Endothelial cell of umbilical vein (primary cell): ENCODE measurements around the gene GAP43. TPM values are rescaled to one million over a fixed set of nuclear protein-coding genes. Genes with fewer than 3 reads are reported as not detected.

Experiments
- BruUV-seq: library from RNA; stranded (reverse); fragments of 400-500 nt; replicated peaks from 2 replicates; lab custom pipeline; 2021; lab: Mats Ljungman, UMichigan
- CTCF ChIA-PET: fragments of 300-600, 350-600 bp; sonication (Branson Sonifier 250); formaldehyde crosslinking; loops from one replicate; lab custom pipeline; 2021; ENCODE audit warnings: antibody characterized with exemption, inconsistent platforms; lab: Charles Lee
- POLR2A ChIA-PET: fragments of 300-600, 350-600 bp; sonication (Branson Sonifier 250); formaldehyde crosslinking; loops from one replicate; lab custom pipeline; 2021; ENCODE audit warnings: antibody characterized with exemption, inconsistent platforms; lab: Charles Lee
- DNase-seq: peaks from one replicate; pipeline ENCODE4 v3.0.0-alpha.2; 2011; ENCODE audit warnings: low read depth, low spot score
- FAIRE-seq: peaks from 2 replicates; lab custom pipeline; 2011; peaks lifted over from hg19 to GRCh38; lab: Jason Lieb, UNC
- H2AFZ ChIP-seq: 2 replicates; pipeline ENCODE4 v1.6.0; 2012; ENCODE audit warnings: low read depth, low read length, control low read depth, inconsistent platforms
- H3K27ac ChIP-seq: 2 replicates; pipeline ENCODE4 v1.5.1; 2011; ENCODE audit warnings: low read depth, mild to moderate bottlenecking, control low read depth, low read length, moderate library complexity; ENCODE audit not compliant: insufficient read depth
- H3K27me3 ChIP-seq, 2 experiments: 2 replicates each; pipeline versions ENCODE4 v1.6.0 to v1.6.1; 2011; ENCODE audit warnings: low read length in 2 of 2, mixed read lengths in 1 of 2; ENCODE audit not compliant: control insufficient read depth in 2 of 2, insufficient read depth in 2 of 2
- H3K36me3 ChIP-seq, 2 experiments: 2 replicates in 1 of 2; 3 replicates in 1 of 2; pipeline ENCODE4 v1.5.1; 2011; ENCODE audit warnings: low read length in 2 of 2, mild to moderate bottlenecking in 1 of 2, moderate library complexity in 1 of 2; ENCODE audit not compliant: control insufficient read depth in 2 of 2, insufficient read depth in 2 of 2; ENCODE audit errors: extremely low read depth in 1 of 2
- H3K4me1 ChIP-seq: 3 replicates; pipeline ENCODE4 v1.5.1; 2011; ENCODE audit warnings: mild to moderate bottlenecking, low read length; ENCODE audit not compliant: control insufficient read depth, insufficient read depth; ENCODE audit errors: extremely low read depth
- H3K4me2 ChIP-seq: 2 replicates; pipeline ENCODE4 v1.6.1; 2011; ENCODE audit warnings: low read length, control low read depth, mixed read lengths; ENCODE audit not compliant: insufficient read depth
- H3K4me3 ChIP-seq, 3 experiments: fragments of 200-600 bp in 1 of 3; sonication (generic), shearing (Covaris generic) in 1 of 3; replicated peaks in 1 of 3; 2 replicates each; pipeline ENCODE4 v1.5.1; 2011 to 2016; ENCODE audit warnings: control low read depth in 3 of 3, low read length in 3 of 3, mild to moderate bottlenecking in 2 of 3, inconsistent platforms in 1 of 3, low read depth in 1 of 3, moderate library complexity in 1 of 3; ENCODE audit not compliant: insufficient read depth in 1 of 3
- H3K79me2 ChIP-seq: 2 replicates; pipeline ENCODE4 v1.6.0; 2012; ENCODE audit warnings: low read length, inconsistent platforms; ENCODE audit not compliant: control insufficient read depth, insufficient read depth
- H3K9ac ChIP-seq: replicated peaks from 2 replicates; pipeline ENCODE3; 2011; ENCODE audit warnings: low read length, control low read depth; ENCODE audit not compliant: insufficient read depth; ENCODE audit errors: extremely low read depth
- H3K9me1 ChIP-seq: replicated peaks from 3 replicates; pipeline ENCODE4 v1.6.0; 2011; ENCODE audit warnings: mild to moderate bottlenecking, low read length; ENCODE audit not compliant: control insufficient read depth, insufficient read depth; ENCODE audit errors: extremely low read depth
- H3K9me3 ChIP-seq: replicated peaks from 2 replicates; pipeline ENCODE4 v1.5.1; 2012; ENCODE audit warnings: low read length, inconsistent platforms; ENCODE audit not compliant: control insufficient read depth, insufficient read depth
- H4K20me1 ChIP-seq: replicated peaks from 2 replicates; pipeline ENCODE3; 2011; ENCODE audit warnings: mild to moderate bottlenecking, low read length; ENCODE audit not compliant: control insufficient read depth, insufficient read depth; ENCODE audit errors: extremely low read depth
- EZH2 ChIP-seq: IDR thresholded peaks from 2 replicates; pipeline ENCODE4 v1.6.1; 2012; ENCODE audit warnings: borderline replicate concordance, low read depth, mild to moderate bottlenecking, moderate library complexity, low read length, inconsistent platforms; ENCODE audit not compliant: severe bottlenecking
- FOS ChIP-seq: IDR thresholded peaks from 2 replicates; pipeline ENCODE4 v1.6.1; 2011; ENCODE audit warnings: mild to moderate bottlenecking, low read length, moderate library complexity, borderline replicate concordance; ENCODE audit not compliant: insufficient read depth
- GATA2 ChIP-seq: IDR thresholded peaks from 2 replicates; pipeline ENCODE4 v1.7.0; 2011; ENCODE audit warnings: low read depth, mild to moderate bottlenecking, moderate library complexity, mixed read lengths, low read length; ENCODE audit not compliant: insufficient read length, insufficient read depth
- JUN ChIP-seq: IDR thresholded peaks from 2 replicates; pipeline ENCODE4 v1.6.1; 2011; ENCODE audit warnings: borderline replicate concordance, low read depth; ENCODE audit not compliant: insufficient read length, insufficient read depth
- MYC ChIP-seq: IDR thresholded peaks from one replicate; pipeline ENCODE4 v1.6.1; 2011; ENCODE audit warnings: mild to moderate bottlenecking, low read depth, low read length
- POLR2A ChIP-seq: IDR thresholded peaks from 2 replicates; pipeline ENCODE4 v1.6.1; 2012; ENCODE audit warnings: low read depth, mild to moderate bottlenecking, control low read depth, low read length
- POLR2AphosphoS5 ChIP-seq: IDR thresholded peaks from 2 replicates; pipeline ENCODE4 v1.6.1; 2012; ENCODE audit warnings: low read depth, mild to moderate bottlenecking, control low read depth, low read length, moderate library complexity; ENCODE audit not compliant: insufficient read depth
- dilution Hi-C: fragments of 300-500 bp; cut with MboI; formaldehyde crosslinking; loops from one replicate; pipeline ENCODE4 v1.15.0; 2019; ENCODE audit warnings: low sequenced_read_pairs; ENCODE audit not compliant: extremely low pct_ligation_motif_present
- intact Hi-C: fragments of 100-400 bp; cut with micrococcal nuclease; formaldehyde crosslinking; loops from one replicate; pipeline ENCODE4 v1.10.0; 2022
- polyA plus RNA-seq, 4 experiments: library from polyadenylated mRNA; depleted of rRNA in 3 of 4; stranded (reverse) in 3 of 4; unstranded in 1 of 4; fragments of >200 nt; gene quantifications; 2 replicates each; pipeline versions ENCODE4 v1.2.1 to v1.2.3, GENCODE V29; 2011 to 2012; ENCODE audit warnings: missing spikeins in 1 of 4
- total RNA-seq: library from RNA; stranded (reverse); gene quantifications from 2 replicates; pipeline ENCODE4 v1.2.3, GENCODE V29; 2021
- TF ChIP-seq, protein P1 (sequence below), 2 donors: IDR thresholded peaks; 1 replicate in 1 of 2; 2 replicates in 1 of 2; pipeline ENCODE4 v1.5.1; 2011; ENCODE audit warnings: low read length in 2 of 2, mild to moderate bottlenecking in 2 of 2, moderate library complexity in 2 of 2, control low read depth in 1 of 2, inconsistent platforms in 1 of 2, low read depth in 1 of 2; ENCODE audit not compliant: insufficient read depth in 1 of 2; ENCODE audit errors: extremely low read depth in 1 of 2
- TF ChIP-seq, protein P2 (sequence below): IDR thresholded peaks from 2 replicates; pipeline ENCODE4 v1.6.1; 2011; ENCODE audit not compliant: insufficient read depth, insufficient read length

GAP43 gene
- total and polyA plus RNA-seq, 2 donors (not counting 3 experiments of a cell fraction or from before 2014, with no cell fraction given): 0.06 TPM; not detected in 1

DNA sequence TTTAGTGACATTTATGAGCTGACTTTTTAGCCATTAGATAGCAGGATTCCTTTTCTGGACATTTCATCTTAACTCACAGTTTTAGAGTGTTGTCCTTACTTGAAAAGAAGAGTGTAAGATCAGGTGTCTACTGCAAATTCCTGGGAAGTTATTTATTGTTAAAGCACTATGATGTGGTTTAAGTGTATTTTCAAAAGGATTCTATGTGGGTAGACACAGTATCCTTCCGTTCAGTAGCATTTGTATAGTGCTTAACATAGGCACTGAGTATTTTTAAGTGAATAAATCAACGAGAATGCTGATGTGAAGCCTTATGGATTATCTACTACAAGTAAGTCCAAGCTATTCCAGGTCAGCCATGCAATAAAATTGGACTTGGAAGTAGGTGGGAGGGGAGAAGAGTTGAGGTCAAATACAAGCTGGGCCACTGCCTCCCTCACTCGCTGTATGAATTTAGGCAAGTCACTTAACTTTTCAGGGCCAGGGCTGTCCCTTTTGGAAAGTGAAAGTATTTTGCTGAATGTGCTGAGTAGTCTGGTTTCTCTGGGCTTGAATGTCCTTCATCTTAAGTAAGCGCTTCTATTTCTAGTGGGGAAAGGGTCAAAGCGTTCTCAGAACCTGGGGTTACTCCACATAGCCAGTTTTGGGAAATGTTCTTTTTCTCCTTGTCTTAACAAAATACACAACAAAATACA, 48.6 kb downstream of the GAP43 start:
- Histone ChIP-seq H3K9me1 (no peaks in the 10 kb centered on the region), H4K20me1 (no peaks in the 10 kb centered on the region), H3K9me3 (no peaks in the 10 kb centered on the region), H2AFZ (no peak overlapping the region), H3K4me1 (no peaks in the 10 kb centered on the region), H3K27me3 (peaks cover 4 to 11% of the 10 kb centered on the region in 2 experiments), H3K9ac (no peak overlapping the region), H3K4me3 (no peak overlapping the region), H3K27ac (no peak overlapping the region), H3K79me2 (no peaks in the 10 kb centered on the region), H3K36me3 (no peaks in the 10 kb centered on the region), H3K4me2 (no peak overlapping the region)
- DNase-seq (no peak), FAIRE-seq (no peak)
- ChIA-PET POLR2A (no interaction called here), CTCF (interaction anchor here (0.7 to 1.2 kb wide), 2 partner anchors 12 to 1288 kb away, joined by 3 read pairs; no protein-coding TSS in a partner anchor)
- TF ChIP-seq, protein P1, sequence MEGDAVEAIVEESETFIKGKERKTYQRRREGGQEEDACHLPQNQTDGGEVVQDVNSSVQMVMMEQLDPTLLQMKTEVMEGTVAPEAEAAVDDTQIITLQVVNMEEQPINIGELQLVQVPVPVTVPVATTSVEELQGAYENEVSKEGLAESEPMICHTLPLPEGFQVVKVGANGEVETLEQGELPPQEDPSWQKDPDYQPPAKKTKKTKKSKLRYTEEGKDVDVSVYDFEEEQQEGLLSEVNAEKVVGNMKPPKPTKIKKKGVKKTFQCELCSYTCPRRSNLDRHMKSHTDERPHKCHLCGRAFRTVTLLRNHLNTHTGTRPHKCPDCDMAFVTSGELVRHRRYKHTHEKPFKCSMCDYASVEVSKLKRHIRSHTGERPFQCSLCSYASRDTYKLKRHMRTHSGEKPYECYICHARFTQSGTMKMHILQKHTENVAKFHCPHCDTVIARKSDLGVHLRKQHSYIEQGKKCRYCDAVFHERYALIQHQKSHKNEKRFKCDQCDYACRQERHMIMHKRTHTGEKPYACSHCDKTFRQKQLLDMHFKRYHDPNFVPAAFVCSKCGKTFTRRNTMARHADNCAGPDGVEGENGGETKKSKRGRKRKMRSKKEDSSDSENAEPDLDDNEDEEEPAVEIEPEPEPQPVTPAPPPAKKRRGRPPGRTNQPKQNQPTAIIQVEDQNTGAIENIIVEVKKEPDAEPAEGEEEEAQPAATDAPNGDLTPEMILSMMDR (IDR thresholded peaks at IDR 0.05; ENCODE audit: extremely low read depth in 1 of 2, insufficient read depth in 1 of 2, low read depth in 1 of 2, low read length in 2 of 2): no peak
- TF ChIP-seq FOS: no peak
- no peak for TF ChIP-seq GATA2
- TF ChIP-seq, protein P2, sequence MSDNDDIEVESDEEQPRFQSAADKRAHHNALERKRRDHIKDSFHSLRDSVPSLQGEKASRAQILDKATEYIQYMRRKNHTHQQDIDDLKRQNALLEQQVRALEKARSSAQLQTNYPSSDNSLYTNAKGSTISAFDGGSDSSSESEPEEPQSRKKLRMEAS: no peak
- no peak for TF ChIP-seq POLR2A
- TF ChIP-seq EZH2: no peak
- TF ChIP-seq POLR2AphosphoS5: no peak
- no peak for TF ChIP-seq MYC
- TF ChIP-seq JUN: no peak
- BruUV-seq: no TSS peak
- dilution Hi-C loops (no loop called here), intact Hi-C loops (no loop called here)
